ENCODE measurements around the gene KIF24. TPM values are rescaled to one million over a fixed set of nuclear protein-coding genes. Genes with fewer than 3 reads are reported as not detected.
"Not testable (repeated sequence)": the region's sequence is repeated elsewhere in the genome, so short reads cannot be mapped to it uniquely, and the experiment has no call there.

KIF24 gene
- polyA plus RNA-seq, 1 experiment: 0.77 TPM

DNA sequence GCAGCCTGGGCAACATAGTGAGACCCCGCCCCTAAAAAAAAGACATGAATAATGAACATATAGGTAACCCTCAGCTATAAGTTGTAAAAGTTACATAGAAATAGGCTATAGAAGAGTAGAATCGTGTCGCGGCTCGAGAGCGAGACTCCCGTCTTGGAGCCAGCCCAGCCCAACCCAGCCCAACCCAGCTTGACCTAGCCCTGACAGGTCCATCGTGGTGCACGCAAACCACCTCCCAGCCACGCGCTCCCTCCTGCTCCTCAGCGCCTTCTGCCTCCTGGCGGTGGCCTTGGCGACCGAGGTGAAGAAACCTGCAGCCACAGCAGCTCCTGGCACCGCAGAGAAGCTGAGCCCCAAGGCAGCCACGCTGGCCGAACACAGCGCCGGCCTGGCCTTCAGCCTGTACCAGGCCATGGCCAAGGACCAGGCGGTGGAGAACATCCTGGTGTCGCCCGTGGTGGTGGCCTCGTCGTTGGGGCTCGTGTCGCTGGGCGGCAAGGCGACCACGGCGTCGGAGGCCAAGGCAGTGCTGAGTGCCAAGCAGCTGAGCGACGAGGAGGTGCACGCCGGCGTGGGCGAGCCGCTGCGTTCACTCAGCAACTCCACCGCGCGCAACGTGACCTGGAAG lies 10.8 kb downstream of the KIF24 start:
- Histone ChIP-seq H3K27me3 (ENCODE audit: control insufficient read depth, insufficient read depth, low read length) (no peaks in the 10 kb centered on the region), H3K9me3 (ENCODE audit: control insufficient read depth, insufficient read depth, low read length) (peaks cover 3% of the 10 kb centered on the region; the same call in 1 of the 2 replicates), H3K27ac (ENCODE audit: low read depth, low read length) (no peak overlapping the region), H3K4me3 (ENCODE audit: low read depth, low read length) (no peak overlapping the region)
- TF ChIP-seq, protein P1, sequence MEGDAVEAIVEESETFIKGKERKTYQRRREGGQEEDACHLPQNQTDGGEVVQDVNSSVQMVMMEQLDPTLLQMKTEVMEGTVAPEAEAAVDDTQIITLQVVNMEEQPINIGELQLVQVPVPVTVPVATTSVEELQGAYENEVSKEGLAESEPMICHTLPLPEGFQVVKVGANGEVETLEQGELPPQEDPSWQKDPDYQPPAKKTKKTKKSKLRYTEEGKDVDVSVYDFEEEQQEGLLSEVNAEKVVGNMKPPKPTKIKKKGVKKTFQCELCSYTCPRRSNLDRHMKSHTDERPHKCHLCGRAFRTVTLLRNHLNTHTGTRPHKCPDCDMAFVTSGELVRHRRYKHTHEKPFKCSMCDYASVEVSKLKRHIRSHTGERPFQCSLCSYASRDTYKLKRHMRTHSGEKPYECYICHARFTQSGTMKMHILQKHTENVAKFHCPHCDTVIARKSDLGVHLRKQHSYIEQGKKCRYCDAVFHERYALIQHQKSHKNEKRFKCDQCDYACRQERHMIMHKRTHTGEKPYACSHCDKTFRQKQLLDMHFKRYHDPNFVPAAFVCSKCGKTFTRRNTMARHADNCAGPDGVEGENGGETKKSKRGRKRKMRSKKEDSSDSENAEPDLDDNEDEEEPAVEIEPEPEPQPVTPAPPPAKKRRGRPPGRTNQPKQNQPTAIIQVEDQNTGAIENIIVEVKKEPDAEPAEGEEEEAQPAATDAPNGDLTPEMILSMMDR (IDR thresholded peaks at IDR 0.05; ENCODE audit: low read depth, low read length): no peak
- CTCF ChIA-PET: interaction anchor here (0.5 kb wide), 1 partner anchor 364 kb away, joined by 3 read pairs; no protein-coding TSS in a partner anchor
- POLR2A ChIA-PET: no interaction called here
- no peak for DNase-seq (ENCODE audit: low read depth, low spot score)

DNA sequence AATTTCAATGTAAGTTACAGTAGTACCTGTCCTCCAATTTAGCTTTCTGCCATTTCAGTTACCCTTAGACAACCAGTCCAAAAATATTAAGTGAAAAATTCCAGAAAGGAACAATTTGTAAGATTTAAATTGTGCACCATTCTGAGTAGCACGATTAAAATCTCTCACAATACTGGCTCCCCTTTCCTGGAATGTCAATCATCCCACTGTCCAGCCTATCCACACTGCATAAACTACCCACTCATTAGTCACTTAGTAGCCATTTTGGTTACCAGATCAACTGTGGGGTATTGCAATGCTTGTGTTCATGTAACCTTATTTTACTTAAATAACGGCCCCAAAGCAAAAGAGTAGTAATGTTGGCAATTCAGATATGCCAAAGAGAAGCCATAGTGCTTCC lies 11.6 kb downstream of the KIF24 start:
- Histone ChIP-seq H3K27me3 (ENCODE audit: control insufficient read depth, insufficient read depth, low read length) (no peaks in the 10 kb centered on the region), H3K4me3 (ENCODE audit: low read depth, low read length) (no peak overlapping the region), H3K9me3 (ENCODE audit: control insufficient read depth, insufficient read depth, low read length) (peaks cover 3% of the 10 kb centered on the region; the same call in 1 of the 2 replicates), H3K27ac (ENCODE audit: low read depth, low read length) (no peak overlapping the region)
- TF ChIP-seq, protein P1 (IDR thresholded peaks at IDR 0.05; ENCODE audit: low read depth, low read length): no peak
- ChIA-PET CTCF (no interaction called here), POLR2A (no interaction called here)
- DNase-seq (ENCODE audit: low read depth, low spot score): no peak

- no peaks in the 10 kb centered on the region for H3K9me3 ChIP-seq (ENCODE audit: control insufficient read depth, insufficient read depth, low read length)
- H3K27me3 ChIP-seq (ENCODE audit: control insufficient read depth, insufficient read depth, low read length): no peaks in the 10 kb centered on the region
- ChIA-PET POLR2A (interaction anchor here (0.7 kb wide), 1 partner anchor 148 kb away, joined by 3 read pairs; no protein-coding TSS in a partner anchor), CTCF (no interaction called here)
- TF ChIP-seq, protein P1 (IDR thresholded peaks at IDR 0.05; ENCODE audit: low read depth, low read length): no peak
- H3K4me3 ChIP-seq (ENCODE audit: low read depth, low read length): no peak overlapping the region
- H3K27ac ChIP-seq (ENCODE audit: low read depth, low read length): no peak overlapping the region
- no peak for DNase-seq (ENCODE audit: low read depth, low spot score)
Measured at GRCh38 chr9:34311499-34312185, 17.4 kb downstream of the KIF24 start.

DNA sequence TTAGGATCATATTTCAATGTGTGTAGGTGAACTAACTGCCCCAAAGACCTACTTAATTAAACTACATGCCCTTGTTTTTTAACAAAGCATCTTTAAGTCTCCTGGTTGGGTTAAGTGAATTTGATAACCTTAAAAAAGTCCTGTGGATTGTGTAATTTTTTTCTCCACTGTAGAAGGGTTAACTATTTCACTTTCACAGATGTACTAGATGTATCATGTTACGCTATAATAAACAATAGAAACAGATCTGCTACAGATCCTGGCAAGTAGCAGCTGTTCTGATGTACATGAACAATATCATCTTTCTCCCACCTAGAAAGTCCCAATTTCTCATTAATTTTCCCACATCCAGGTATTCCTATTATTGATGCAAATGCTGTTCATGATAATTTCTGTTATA lies 18.9 kb downstream of the KIF24 start:
- Histone ChIP-seq H3K4me3 (ENCODE audit: low read depth, low read length) (no peak overlapping the region), H3K9me3 (ENCODE audit: control insufficient read depth, insufficient read depth, low read length) (no peaks in the 10 kb centered on the region), H3K27me3 (ENCODE audit: control insufficient read depth, insufficient read depth, low read length) (no peaks in the 10 kb centered on the region), H3K27ac (ENCODE audit: low read depth, low read length) (no peak overlapping the region)
- ChIA-PET POLR2A (no interaction called here), CTCF (interaction anchor here (0.6 kb wide), 1 partner anchor 237 kb away, joined by 3 read pairs; no protein-coding TSS in a partner anchor)
- TF ChIP-seq, protein P1 (IDR thresholded peaks at IDR 0.05; ENCODE audit: low read depth, low read length): no peak
- no peak for DNase-seq (ENCODE audit: low read depth, low spot score)

- POLR2A ChIA-PET; H3K9me3 ChIP-seq (ENCODE audit: control insufficient read depth, insufficient read depth, low read length); H3K27ac ChIP-seq (ENCODE audit: low read depth, low read length); DNase-seq (ENCODE audit: low read depth, low spot score); H3K27me3 ChIP-seq (ENCODE audit: control insufficient read depth, insufficient read depth, low read length); H3K4me3 ChIP-seq (ENCODE audit: low read depth, low read length): not testable (repeated sequence)
- CTCF ChIA-PET: interaction anchor here (0.7 kb wide), 1 partner anchor 53 kb away, joined by 3 read pairs; no protein-coding TSS in a partner anchor
Measured at GRCh38 chr9:34308316-34308715, 20.8 kb downstream of the KIF24 start.

DNA sequence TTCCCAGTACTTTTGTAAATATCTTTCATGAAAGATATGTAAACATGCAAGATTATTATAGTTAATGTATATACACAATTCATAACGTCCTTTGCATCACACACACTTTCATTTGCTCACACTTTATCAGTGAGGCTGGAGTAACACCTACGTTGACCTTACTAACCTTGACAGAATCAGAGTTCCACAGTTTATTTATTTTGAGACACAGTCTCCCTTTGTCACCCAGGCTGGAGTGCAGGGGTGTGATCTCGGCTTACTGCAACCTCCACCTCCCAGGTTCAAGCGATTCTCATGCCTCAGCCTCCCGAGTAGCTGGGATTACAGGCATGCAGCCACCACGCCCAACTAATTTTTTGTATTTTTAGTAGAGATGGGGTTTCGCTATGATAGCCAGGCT lies 28.0 kb downstream of the KIF24 start:
- not testable (repeated sequence) for H3K9me3 ChIP-seq (ENCODE audit: control insufficient read depth, insufficient read depth, low read length); H3K27ac ChIP-seq (ENCODE audit: low read depth, low read length); H3K27me3 ChIP-seq (ENCODE audit: control insufficient read depth, insufficient read depth, low read length); H3K4me3 ChIP-seq (ENCODE audit: low read depth, low read length); DNase-seq (ENCODE audit: low read depth, low spot score)
- ChIA-PET CTCF (interaction anchor here (0.7 kb wide), 1 partner anchor 163 kb away, joined by 7 read pairs; no protein-coding TSS in a partner anchor), POLR2A (interaction anchor here (0.7 kb wide), 1 partner anchor 49 kb away, joined by 7 read pairs; no protein-coding TSS in a partner anchor)
